Kidney epithelial cell (primary cell): ENCODE data around the gene BAHCC1. TPM values are rescaled to one million over a fixed set of nuclear protein-coding genes. Genes with fewer than 3 reads are reported as not detected.

ENCODE experiments used
- DNase-seq: peaks from one replicate; pipeline ENCODE4 v3.0.0-alpha.2; 2010; ENCODE audit warnings: low read depth
- H3K27me3 ChIP-seq: 2 replicates; pipeline ENCODE4 v1.6.0; 2011; ENCODE audit warnings: low read length; ENCODE audit not compliant: control insufficient read depth, insufficient read depth
- H3K36me3 ChIP-seq: 2 replicates; pipeline ENCODE4 v1.5.1; 2011; ENCODE audit warnings: low read length; ENCODE audit not compliant: control insufficient read depth, insufficient read depth
- H3K4me3 ChIP-seq: 2 replicates; pipeline ENCODE4 v1.5.1; 2011; ENCODE audit warnings: low read depth, mild to moderate bottlenecking, control low read depth, low read length
- total RNA-seq: library from RNA; depleted of rRNA; stranded (reverse); fragments of >200 nt; gene quantifications from 2 replicates; pipeline ENCODE4 v1.2.3, GENCODE V29; 2015
- TF ChIP-seq, protein P1 (sequence below): IDR thresholded peaks from 2 replicates; pipeline ENCODE4 v1.5.1; 2011; ENCODE audit warnings: mild to moderate bottlenecking, moderate library complexity, low read length, control low read depth, inconsistent platforms; ENCODE audit not compliant: insufficient read depth, poor library complexity, severe bottlenecking

The BAHCC1 gene
- total RNA-seq, 1 donor from 2014 or later = 6.6 TPM

DNA sequence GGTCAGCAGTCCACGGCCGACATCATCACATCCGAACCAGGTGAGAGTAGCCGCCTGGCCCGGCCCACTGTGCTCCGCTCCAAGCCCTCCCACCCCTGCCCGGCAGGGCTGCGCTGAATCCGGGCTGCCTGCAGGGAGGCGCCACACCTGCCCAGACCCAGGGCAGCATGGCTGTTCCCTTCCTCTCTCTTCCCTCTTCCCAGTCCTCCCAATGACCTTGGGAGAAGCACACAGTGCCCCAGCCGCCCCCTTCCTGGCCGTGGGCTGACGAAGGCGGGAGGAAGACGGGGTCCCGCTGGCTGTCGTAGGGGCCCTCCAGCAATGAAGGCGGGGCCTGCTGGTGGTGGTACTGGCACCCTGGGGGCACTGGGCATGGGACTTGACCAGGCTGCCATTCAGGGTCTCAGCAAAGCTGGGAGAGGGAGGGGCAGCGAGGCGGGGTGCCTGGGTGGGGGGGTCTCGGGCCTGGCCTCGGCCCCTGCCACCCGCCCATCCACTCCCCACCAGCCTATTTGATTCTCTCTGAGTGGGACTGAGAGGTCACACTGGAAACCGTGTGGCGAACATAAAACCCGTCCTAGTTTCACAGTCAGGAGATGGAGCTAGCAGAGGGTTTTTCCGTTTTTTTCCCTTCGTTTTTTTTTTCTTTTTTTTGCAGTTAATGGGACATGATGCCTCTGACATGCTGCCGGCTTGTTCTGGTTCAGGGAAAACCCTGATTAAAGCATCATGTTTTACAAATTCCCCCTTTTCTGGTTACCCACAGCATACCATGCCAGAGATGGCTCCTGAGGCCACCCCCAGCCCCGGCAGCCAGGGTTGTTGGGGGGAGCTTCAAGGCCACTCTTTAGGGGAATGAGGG is 50.6 kb downstream of the BAHCC1 start:
- no peaks in the 10 kb centered on the region for H3K27me3 ChIP-seq
- TF ChIP-seq, protein P1, sequence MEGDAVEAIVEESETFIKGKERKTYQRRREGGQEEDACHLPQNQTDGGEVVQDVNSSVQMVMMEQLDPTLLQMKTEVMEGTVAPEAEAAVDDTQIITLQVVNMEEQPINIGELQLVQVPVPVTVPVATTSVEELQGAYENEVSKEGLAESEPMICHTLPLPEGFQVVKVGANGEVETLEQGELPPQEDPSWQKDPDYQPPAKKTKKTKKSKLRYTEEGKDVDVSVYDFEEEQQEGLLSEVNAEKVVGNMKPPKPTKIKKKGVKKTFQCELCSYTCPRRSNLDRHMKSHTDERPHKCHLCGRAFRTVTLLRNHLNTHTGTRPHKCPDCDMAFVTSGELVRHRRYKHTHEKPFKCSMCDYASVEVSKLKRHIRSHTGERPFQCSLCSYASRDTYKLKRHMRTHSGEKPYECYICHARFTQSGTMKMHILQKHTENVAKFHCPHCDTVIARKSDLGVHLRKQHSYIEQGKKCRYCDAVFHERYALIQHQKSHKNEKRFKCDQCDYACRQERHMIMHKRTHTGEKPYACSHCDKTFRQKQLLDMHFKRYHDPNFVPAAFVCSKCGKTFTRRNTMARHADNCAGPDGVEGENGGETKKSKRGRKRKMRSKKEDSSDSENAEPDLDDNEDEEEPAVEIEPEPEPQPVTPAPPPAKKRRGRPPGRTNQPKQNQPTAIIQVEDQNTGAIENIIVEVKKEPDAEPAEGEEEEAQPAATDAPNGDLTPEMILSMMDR = peak; percentile 19
- H3K36me3 ChIP-seq = no peaks in the 10 kb centered on the region
- H3K4me3 ChIP-seq = no peak overlapping the region
- no peak for DNase-seq

DNA sequence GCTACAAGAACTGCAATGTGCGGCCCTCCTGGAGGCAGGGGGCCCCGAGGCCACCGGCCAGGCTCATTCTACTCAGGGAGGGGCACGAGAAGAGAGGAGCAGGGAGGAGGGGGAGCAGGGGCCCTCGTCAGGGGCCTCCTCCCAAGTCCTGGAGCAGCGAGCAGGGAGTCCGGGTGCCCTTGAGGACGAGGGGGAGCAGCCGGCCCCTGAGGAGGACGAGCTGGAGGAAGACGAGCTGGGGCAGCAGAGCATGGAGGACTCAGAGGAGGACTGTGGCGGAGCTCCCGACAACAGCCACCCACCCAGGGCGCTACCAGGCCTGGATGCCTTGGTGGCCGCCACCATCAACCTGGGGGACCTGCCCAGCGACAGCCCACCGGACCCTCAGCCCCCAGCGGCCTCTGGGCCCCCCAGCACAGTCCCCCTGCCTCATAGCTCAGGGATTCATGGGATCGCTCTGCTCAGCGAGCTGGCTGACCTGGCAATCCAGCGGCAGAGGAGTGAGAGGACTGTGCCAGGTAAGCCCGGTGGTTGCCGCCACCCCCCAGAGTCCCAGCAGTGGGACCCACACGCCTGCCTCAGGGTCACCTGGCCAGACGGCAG is 52.2 kb downstream of the BAHCC1 start:
- no peak for DNase-seq
- H3K36me3 ChIP-seq = no peaks in the 10 kb centered on the region
- TF ChIP-seq, protein P1 = no peak
- H3K27me3 ChIP-seq = no peaks in the 10 kb centered on the region
- H3K4me3 ChIP-seq = no peak overlapping the region

DNA sequence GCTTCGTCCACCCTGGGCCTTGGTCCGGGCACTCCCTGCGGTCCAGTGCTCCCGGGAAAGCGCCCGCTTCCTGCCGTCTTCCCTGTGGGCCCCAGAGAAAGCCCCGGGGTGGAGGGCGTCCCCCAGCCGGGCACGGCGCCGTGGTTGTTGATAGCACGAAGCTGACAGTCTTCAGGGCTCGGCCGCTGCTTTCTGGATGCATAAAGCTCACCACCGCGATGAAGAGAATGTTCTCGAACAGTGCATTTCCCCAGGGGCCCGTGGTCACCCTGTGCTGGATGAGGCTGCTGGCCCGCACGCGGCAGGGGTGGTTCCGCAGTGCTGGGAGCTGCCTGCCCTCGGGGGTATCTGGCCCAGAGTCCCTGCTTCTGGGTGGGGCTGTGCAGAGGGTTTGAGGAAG is 53.2 kb downstream of the BAHCC1 start:
- H3K27me3 ChIP-seq = no peaks in the 10 kb centered on the region
- H3K36me3 ChIP-seq = no peaks in the 10 kb centered on the region
- H3K4me3 ChIP-seq = no peak overlapping the region
- TF ChIP-seq, protein P1 = no peak
- no peak for DNase-seq

DNA sequence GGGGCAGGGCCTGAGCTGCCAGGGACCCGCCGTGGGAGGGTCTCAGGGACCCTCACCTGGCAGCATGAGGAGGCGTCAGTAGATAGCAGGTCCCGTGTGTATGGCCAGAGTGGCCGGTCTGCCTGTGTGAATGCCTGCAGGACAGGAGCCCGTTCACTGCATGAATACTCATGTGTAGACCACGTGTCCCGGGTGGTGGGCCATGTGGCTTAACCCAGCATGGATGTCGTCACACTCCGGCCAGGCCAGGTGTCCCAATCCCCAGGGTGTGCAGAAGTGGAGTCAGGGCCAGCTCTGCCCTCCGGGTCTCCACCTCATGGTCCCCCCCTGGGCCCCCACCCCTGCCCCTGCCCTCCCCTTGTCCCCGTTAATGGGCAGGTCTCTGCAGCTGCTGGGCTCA is 53.7 kb downstream of the BAHCC1 start:
- DNase-seq = no peak
- H3K27me3 ChIP-seq = no peaks in the 10 kb centered on the region
- TF ChIP-seq, protein P1 = no peak
- H3K36me3 ChIP-seq = no peaks in the 10 kb centered on the region
- no peak overlapping the region for H3K4me3 ChIP-seq

DNA sequence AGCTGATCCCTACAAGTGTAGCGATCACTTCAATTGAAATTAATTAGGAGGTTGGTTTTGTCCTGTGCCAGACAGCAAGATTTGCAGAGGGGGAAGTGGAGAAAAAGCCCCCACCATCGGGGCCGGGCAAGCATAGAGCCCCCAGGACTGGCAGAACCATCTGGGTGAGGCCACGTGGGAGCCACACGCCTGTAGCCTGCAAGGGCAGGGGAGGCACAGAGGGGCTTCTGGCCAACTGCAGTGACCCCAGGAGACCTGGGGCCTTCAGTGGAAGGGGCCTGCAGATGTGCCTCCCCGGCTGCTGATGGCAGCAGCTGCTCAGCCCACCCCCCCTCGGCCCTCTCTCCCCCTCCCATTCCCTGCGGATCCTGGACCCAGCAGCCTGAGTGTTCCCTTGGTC is 54.1 kb downstream of the BAHCC1 start:
- TF ChIP-seq, protein P1 = no peak
- no peak for DNase-seq
- Histone ChIP-seq H3K27me3 (no peaks in the 10 kb centered on the region), H3K36me3 (no peaks in the 10 kb centered on the region), H3K4me3 (no peak overlapping the region)

DNA sequence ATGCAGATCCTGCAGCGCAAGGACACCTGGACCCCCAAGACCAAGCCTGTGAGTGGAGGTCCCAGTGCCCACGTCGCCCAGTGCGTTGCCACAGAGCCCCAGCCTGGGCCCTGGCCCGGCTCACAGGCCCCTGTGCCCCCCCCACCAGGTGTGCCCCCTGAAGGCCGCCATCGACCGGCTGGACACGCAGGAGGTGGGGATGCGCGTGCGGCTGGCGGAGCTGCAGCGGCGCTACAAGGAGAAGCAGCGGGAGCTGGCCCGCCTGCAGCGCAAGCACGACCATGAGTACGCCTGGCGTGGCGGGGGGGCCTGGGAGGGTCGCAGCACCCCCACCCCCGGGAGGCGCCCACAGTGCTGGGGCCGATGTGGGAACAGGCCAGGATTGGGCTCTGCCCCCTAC is 56.6 kb downstream of the BAHCC1 start:
- no peak for DNase-seq
- TF ChIP-seq, protein P1 = no peak
- Histone ChIP-seq H3K36me3 (no peaks in the 10 kb centered on the region), H3K4me3 (no peak overlapping the region), H3K27me3 (no peaks in the 10 kb centered on the region)
